Measurements from ENCODE around the gene GABRB2.

DNA sequence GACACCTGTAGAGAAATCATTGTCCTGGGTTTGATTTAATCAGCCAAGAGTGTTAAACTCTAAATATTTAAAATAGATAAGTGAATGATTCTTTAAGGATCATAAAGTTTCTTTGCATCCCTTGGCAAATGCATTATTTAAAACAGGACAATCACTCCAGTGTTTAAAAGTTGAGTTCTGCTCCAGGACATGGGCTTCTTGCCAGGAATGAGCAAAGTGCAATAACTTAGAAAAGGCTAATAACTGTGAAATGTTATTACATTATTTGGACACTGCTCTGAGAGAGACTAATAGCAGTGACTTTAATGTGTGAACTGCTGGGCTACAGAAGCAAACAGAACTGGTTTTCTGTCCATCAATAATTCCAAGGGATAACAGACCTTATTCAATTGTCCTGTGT lies 283.3 kb downstream of the GABRB2 start:
- TF ChIP-seq POLR2A (IDR thresholded peaks at IDR 0.05; ENCODE audit: low read length) (no peak), ZSCAN20 (CRISPR knock-in tag; IDR thresholded peaks at IDR 0.05) (no peak), EHF (CRISPR knock-in tag; IDR thresholded peaks at IDR 0.05) (no peak), HDAC2 (IDR thresholded peaks at IDR 0.05) (no peak), JUN (IDR thresholded peaks at IDR 0.05) (no peak)
- TF ChIP-seq, protein P1, sequence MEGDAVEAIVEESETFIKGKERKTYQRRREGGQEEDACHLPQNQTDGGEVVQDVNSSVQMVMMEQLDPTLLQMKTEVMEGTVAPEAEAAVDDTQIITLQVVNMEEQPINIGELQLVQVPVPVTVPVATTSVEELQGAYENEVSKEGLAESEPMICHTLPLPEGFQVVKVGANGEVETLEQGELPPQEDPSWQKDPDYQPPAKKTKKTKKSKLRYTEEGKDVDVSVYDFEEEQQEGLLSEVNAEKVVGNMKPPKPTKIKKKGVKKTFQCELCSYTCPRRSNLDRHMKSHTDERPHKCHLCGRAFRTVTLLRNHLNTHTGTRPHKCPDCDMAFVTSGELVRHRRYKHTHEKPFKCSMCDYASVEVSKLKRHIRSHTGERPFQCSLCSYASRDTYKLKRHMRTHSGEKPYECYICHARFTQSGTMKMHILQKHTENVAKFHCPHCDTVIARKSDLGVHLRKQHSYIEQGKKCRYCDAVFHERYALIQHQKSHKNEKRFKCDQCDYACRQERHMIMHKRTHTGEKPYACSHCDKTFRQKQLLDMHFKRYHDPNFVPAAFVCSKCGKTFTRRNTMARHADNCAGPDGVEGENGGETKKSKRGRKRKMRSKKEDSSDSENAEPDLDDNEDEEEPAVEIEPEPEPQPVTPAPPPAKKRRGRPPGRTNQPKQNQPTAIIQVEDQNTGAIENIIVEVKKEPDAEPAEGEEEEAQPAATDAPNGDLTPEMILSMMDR (IDR thresholded peaks at IDR 0.05): no peak
